8988T (cell line): ENCODE data around the gene TAOK3.
A peak's percentile ranks its signal among the peaks of the same experiment; 100 is the strongest.
"Not testable (repeated sequence)": the region's sequence is repeated elsewhere in the genome, so short reads cannot be mapped to it uniquely, and the experiment has no call there.

Experiments used
- DNase-seq: peaks from one replicate; pipeline ENCODE4 v3.0.0; 2011

Gene TAOK3

DNA sequence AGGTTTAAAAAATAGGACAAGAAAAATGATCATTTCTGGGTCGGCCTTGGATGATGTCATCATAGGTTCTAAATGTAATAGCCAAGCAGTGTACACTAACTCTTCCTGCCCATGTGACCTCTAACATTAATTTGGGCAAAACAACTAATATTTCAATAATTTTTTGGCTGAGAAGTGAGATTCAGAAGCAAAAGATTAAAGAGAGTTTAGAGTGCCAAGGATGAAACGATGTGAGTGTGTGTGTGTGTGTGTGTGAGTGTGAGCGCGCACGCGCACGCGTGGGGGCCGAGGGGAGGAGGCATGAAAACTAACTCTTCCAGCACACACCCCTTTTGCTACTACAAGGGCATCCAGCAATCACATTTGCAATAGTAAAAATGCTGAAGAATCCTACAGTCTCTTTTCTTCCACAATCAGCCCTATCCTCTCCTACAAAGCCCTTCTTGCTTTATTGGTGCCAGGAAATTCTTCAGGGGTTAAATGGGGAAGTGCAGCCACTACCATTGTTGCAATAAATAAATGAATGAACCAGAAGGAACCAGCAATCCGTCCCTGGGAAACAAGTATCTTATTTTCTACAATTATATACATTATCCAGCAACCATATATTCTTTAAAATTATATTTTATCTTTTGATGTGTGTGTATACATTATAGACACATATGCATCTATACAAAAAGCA lies 183.9 kb downstream of the TAOK3 start:
- DNase-seq = no peak

GRCh38 chr12:118187751-118188435 lies 184.8 kb downstream of the TAOK3 start:
- DNase-seq = no peak

- DNase-seq = no peak
Measured at GRCh38 chr12:118185602-118186397, 186.9 kb downstream of the TAOK3 start.

DNA sequence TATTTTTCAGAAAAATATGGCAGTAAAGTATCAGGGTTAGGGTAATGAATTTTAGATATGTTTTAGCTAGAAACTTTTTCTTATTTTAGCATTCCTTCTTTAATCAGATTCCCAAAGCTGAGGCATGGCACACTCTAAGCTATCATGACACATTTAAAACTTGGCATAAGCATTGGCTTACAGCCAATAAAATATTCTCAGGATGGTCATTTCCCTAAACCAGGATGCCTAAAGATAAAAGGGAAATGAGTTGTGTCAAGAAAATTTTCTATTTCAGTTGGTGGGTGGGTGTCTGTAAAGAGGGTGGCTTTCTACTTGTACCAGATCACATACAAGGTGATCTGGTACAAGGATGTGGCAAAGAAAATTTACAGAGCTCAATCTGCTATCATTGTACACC lies 189.0 kb downstream of the TAOK3 start:
- no peak for DNase-seq

- no peak for DNase-seq
Measured at GRCh38 chr12:118183155-118183554, 189.6 kb downstream of the TAOK3 start.

GRCh38 chr12:118175823-118176447 lies 196.8 kb downstream of the TAOK3 start:
- no peak for DNase-seq

- DNase-seq = no peak
Measured at GRCh38 chr12:118166946-118167345, 205.8 kb downstream of the TAOK3 start.

GRCh38 chr12:118164798-118165486 lies 207.8 kb downstream of the TAOK3 start:
- peak; percentile 40 for DNase-seq

DNA sequence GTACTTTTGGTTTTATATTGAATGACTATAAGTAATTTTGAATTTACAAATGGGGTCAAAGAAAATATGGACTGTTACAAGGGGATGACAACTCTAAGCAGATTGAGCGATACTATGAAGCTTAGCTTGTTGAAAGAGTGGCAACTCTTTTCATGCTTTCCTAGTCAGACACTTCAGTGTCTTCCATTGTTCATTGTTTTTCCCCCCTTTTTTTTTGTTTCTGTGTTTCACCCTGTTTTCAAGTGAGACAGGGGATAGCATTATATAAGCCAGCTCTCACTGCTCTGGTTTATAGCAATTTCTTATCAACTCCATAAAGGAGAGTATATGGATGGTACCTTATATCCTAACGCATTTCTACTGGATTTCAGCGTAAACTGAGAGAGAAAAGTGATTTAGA lies 212.2 kb downstream of the TAOK3 start:
- no peak for DNase-seq

DNA sequence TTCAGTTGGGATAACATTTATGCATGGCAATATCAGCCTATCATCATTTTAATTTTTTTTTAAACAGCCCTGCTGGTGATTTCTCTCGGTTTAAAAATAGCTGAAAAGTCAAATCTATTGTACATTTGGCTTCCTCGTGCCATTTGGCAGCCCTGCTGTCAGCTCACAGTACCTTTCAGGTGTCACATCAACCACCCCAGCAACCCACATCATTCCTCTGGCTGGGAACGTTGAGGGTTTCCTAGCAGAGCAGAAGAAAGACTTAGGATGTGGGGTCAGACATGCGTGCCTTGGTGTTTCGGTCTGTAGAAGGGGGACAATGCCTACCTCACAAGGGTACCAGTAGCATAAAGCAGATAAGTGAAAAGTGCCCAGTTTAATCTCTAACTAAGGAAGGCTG lies 221.0 kb downstream of the TAOK3 start:
- no peak for DNase-seq

GRCh38 chr12:118150625-118151024 lies 222.1 kb downstream of the TAOK3 start:
- DNase-seq = no peak

GRCh38 chr12:118148287-118148686 lies 224.4 kb downstream of the TAOK3 start:
- DNase-seq = no peak

DNA sequence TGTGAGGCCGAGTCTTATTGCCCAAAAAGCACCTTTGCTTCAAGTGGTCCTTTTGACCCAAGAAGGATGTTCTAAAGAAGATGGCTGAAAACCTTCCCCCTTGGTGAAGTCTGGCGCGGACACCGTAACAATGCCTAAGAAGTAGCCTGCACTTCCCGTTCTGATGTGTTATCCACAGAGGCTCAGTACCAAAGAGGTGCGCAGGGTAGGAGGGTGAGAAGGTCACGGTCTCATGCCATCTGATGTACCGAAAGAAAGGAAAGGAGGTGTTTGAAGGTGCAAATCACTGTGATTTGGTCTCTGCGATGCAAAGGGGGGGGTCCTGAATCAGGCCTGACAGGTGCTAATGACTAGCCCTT lies 226.9 kb downstream of the TAOK3 start:
- DNase-seq = no peak

DNA sequence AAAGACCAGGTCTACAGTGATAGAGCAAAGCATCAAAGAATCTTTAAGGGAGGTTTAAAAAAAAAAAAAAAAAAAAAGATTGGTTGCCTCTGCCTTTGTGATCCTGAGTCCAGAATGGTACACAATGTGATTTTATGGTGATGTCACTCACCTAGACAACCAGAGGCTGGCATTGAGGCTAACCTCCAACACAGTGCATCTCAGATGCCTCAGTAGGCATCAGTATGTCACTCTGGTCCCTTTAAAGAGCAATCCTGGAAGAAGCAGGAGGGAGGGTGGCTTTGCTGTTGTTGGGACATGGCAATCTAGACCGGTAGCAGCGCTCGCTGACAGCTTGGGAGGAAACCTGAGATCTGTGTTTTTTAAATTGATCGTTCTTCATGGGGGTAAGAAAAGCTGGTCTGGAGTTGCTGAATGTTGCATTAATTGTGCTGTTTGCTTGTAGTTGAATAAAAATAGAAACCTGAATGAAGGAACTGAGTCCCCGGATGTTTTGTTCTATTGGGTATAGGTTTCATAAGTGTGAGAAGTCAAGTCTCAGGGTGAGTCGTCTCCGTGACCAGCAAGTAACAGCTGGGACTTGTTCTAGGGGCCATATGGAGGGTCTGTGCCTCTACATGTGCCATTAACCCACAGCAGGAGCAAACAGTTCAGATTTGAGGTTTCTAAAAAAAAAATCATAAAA lies 227.5 kb downstream of the TAOK3 start:
- no peak for DNase-seq

GRCh38 chr12:118144499-118144898 lies 228.2 kb downstream of the TAOK3 start:
- no peak for DNase-seq

DNA sequence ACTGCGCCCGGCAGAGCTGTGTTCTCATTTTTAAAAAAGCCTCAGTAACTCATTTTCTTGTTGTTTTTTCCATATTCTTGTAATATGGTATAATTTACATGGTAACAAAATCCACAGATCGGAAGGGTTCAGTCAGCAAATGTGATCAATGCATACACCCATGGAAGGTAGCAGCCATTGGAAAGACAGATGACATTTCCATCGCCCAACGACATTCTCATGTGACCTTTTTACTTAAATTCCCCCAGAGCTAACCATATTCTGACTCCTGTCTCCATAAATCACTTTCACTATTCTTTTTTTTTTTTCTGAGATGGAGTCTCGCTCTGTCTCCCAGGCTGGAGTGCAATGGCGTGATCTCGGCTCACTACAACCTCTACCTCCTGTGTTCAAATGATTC lies 231.9 kb downstream of the TAOK3 start:
- DNase-seq = no peak

DNA sequence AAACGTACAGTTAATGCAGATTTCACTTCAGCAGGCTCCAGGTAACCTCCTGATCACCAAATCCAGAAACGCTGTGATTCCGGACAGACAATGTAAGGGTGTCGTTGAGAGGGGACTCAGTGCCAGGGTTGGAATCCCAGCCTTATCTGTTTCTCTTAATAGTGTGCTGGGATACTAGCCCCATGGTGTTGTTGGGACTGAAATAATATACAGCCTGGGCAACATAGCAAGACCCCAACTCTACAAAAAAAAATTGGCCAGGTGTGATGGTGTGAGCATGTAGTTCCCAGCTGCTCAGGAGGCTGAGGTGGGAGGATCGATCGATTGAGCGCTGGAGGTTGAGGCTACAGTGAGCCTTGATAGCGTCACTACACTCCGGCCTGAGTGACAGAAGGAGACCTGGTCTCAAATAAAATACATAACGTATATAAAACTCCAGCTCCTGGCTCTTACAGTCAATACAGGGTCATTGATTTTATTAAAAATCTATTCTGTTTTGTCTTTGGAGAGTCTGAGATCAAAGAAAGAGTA lies 235.5 kb downstream of the TAOK3 start:
- DNase-seq = no peak

DNA sequence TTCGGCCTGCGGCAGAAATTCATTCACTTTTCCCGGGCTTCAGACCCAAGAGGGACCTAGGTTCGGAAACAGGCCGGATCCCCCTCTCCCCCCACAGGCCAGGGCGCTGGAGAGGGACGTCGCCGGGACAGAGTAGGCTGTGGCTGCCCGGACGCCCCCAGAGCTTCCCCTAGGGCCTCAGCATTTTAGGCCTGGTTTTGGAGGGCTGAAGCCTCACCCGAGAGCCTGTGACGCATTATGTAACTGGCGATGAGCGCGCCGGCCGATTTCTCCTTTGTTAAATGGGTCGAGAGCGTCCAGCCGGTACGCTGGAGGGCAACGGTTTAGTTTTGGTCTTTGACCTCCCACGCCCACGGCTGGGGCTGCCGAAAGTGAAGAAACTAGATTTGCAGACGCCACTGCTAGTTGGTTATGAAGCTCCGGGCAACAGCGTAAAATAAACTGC lies 236.1 kb downstream of the TAOK3 start:
- no peak for DNase-seq

DNA sequence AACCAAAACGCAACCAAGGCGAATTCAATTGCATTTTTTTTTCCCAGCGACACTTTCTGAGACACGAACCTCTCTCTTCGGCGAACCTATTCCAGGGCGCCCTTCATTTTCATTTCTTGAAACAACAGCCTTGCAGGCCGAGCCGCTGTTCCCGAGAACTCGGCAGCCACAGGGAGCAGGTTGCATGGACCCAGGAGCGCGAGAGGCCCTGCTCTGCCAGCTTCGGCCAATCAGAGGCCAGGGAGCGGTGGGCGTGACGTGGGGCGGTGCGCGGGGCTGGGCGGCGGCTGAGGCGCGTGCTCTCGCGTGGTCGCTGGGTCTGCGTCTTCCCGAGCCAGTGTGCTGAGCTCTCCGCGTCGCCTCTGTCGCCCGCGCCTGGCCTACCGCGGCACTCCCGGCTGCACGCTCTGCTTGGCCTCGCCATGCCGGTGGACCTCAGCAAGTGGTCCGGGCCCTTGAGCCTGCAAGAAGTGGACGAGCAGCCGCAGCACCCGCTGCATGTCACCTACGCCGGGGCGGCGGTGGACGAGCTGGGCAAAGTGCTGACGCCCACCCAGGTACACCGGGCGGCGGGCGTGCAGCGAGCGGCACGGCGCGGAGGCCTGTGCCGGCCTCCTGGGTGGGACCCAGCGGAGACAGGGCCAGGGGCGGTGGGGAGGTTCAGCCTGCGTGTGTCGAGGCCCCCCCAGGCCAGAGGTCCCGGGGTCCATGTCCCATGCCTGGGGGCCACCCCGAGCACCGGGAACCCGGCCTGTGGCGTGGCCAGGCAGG lies 236.7 kb downstream of the TAOK3 start, which contains the start of gene PEBP1:
TSS of gene PEBP1 (plus strand) at position 337 of the 771 bp plus-strand sequence. CDS start at position 423, 86 bp downstream.
- DNase-seq = peak; percentile 93

DNA sequence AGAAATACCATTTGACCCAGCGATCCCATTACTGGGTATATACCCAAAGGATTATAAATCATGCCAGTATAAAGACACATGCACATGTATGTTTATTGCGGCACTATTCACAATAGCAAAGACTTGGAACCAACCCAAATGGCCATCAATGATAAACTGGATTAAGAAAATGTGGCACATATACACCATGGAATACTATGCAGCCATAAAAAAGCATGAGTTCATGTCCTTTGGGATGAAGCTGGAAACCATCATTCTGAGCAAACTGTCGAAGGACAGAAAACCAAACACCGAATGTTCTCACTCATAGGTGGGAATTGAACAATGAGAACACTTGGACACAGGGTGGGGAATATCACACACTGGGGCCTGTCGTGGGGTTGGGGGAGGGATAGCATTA lies 243.3 kb downstream of the TAOK3 start:
- not testable (repeated sequence) for DNase-seq

GRCh38 chr12:118127867-118128266 lies 244.8 kb downstream of the TAOK3 start:
- DNase-seq = no peak
